Esophagus squamous epithelium (tissue), 5 donors: ENCODE data around the gene CTIF. TPM values are rescaled to one million over a fixed set of nuclear protein-coding genes. Genes with fewer than 3 reads are reported as not detected.

ENCODE experiments used
- DNase-seq: peaks from one replicate; lab custom pipeline; 2025; lab: John Stamatoyannopoulos, UW
- H3K27ac ChIP-seq, 4 donors: fragments of 200-600 bp; sonication (generic); one replicate each; pipeline ENCODE4 v1.5.1; 2016 to 2019; ENCODE audit warnings: mild to moderate bottlenecking in 1 of 4
- H3K27me3 ChIP-seq, 4 donors: fragments of 200-600 bp; sonication (generic); 1 replicate in 3 of 4; 2 replicates in 1 of 4; pipeline versions ENCODE4 v1.5.1 to v1.6.0; 2017 to 2021; ENCODE audit warnings: antibody characterized with exemption in 1 of 4
- H3K36me3 ChIP-seq, 3 donors: fragments of 200-600 bp; sonication (generic); one replicate each; pipeline ENCODE4 v1.5.1; 2016 to 2019
- H3K4me1 ChIP-seq, 3 donors: fragments of 200-600 bp; sonication (generic); one replicate each; pipeline ENCODE4 v1.5.1; 2017 to 2019
- H3K4me3 ChIP-seq, 4 donors: fragments of 200-600 bp; sonication (generic); 1 replicate in 3 of 4; 2 replicates in 1 of 4; pipeline ENCODE4 v1.5.1; 2016 to 2019; ENCODE audit warnings: mild to moderate bottlenecking in 2 of 4, moderate library complexity in 1 of 4
- H3K9me3 ChIP-seq, 3 donors: fragments of 200-600 bp; sonication (generic); one replicate each; pipeline ENCODE4 v1.5.1; 2016 to 2019
- CTCF ChIP-seq, 6 experiments: fragments of 450-650 bp in 4 of 6; fragments of 200-600 bp in 2 of 6; sonication (generic) in 2 of 6; IDR thresholded peaks; one replicate each; pipeline ENCODE4 v1.5.1; 2016 to 2019; ENCODE audit warnings: antibody characterized with exemption in 6 of 6, mild to moderate bottlenecking in 4 of 6, moderate library complexity in 4 of 6
- POLR2A ChIP-seq, 4 donors: fragments of 450-650 bp; IDR thresholded peaks; one replicate each; pipeline ENCODE4 v1.6.1; 2017; ENCODE audit warnings: antibody characterized with exemption in 4 of 4, mild to moderate bottlenecking in 4 of 4, moderate library complexity in 3 of 4
- WGBS, 2 donors: methylation state at CpG; one replicate each; pipeline ENCODE4 v1.1.5; 2018; 5-methylcytosine and 5-hydroxymethylcytosine counted together
- intact Hi-C: fragments of 100-400 bp; cut with DNase I; formaldehyde crosslinking; loops from one replicate; pipeline ENCODE4 v1.15.0; 2022
- total RNA-seq, 4 donors: library from RNA; depleted of rRNA; stranded (reverse); fragments of >200 nt; gene quantifications; one replicate each; pipeline ENCODE4 v1.1.0, GENCODE V29; 2016
- donor health status: DM: yes; HTN: yes; CAD: no.

The CTIF gene
- total RNA-seq, 4 donors from 2014 or later: 4.7 to 24.2 (median 10.2) TPM

DNA sequence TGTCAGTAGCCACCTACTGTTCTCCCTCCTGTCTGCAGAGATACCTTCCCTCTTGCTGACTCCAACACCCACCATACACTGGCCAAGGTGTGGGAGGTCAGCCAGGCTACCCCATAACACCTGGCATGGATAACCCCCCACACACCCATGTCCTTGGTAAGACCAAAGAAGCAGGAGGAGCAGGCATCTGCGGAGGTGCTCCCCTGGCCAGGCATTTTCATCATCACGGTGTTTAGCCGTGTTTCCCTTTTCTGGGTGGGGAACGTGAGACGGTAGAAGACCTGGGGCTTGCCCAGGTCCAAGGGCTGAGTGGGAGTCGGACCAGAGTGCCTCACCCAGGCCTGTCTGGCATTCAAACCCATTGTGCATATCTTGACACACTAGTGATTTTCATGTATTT is 261.6 kb downstream of the CTIF start:
- peaks cover 0 to 40% (median 0%) of the 10 kb centered on the region in 3 donors for H3K36me3 ChIP-seq
- TF ChIP-seq CTCF (IDR thresholded peaks at IDR 0.05): no peak
- TF ChIP-seq POLR2A (IDR thresholded peaks at IDR 0.05): no peak
- H3K4me3 ChIP-seq: no peak overlapping the region
- H3K27ac ChIP-seq: no peak overlapping the region
- no peak for DNase-seq
- H3K27me3 ChIP-seq: no peaks in the 10 kb centered on the region
- H3K9me3 ChIP-seq: no peaks in the 10 kb centered on the region
- 88 to 97% methylated on average over 5 to 6 of the region's 6 CpGs for WGBS, 2 donors
- intact Hi-C loops: no loop called here
- H3K4me1 ChIP-seq: peaks cover 0 to 9% (median 5%) of the 10 kb centered on the region in 3 donors

GRCh38 chr18:48800876-48801727 is 262.3 kb downstream of the CTIF start:
- DNase-seq: no peak
- no peaks in the 10 kb centered on the region for H3K27me3 ChIP-seq
- H3K9me3 ChIP-seq: no peaks in the 10 kb centered on the region
- TF ChIP-seq POLR2A (IDR thresholded peaks at IDR 0.05) (no peak), CTCF (IDR thresholded peaks at IDR 0.05) (no peak)
- H3K36me3 ChIP-seq: peaks cover 0 to 38% (median 0%) of the 10 kb centered on the region in 3 donors
- intact Hi-C loops: no loop called here
- H3K4me3 ChIP-seq: no peak overlapping the region
- H3K4me1 ChIP-seq: peaks cover 0 to 12% (median 5%) of the 10 kb centered on the region in 3 donors
- H3K27ac ChIP-seq: peak overlapping the region in 1 of 4 donors; percentile 17
- WGBS, 2 donors: 61 to 80% methylated on average over 8 to 9 of the region's 14 CpGs

DNA sequence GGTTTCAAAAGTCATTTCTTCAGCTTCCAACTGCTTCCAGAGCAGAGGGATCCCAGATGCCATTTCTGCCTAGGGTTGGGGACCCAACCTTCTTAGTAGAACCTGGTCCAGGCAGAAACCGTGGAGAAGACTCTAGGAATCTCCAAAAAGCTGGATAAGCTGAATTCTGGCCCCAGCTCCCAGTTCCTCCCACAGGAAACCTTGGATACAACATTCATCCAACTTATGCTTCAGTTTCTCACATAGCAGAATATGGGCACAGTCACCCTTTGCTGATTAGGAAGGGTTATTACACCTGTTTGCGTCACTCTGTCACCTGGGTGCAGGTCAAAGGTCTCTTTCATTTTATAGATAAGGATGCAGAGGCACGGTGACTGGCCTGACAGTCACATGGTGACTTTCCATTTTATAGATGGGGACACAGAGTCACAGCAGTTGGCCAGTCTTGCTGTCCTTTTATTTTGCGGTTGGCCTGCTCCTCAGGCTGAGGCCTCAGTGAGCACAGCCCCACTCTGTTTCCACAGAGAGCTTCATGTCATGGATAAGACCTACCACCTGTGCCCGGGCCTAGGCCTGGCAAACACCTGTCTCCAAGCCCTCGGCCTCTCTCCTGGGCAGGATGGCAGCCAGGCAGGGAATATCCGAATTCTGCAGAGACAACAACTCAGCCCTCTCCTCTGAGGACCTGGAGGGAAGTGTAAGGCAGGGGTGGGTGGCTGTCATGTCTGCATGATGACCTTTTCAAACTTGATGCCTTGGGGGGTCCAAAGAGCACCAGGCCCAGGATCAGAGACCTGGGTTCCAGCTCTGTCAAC is 263.1 kb downstream of the CTIF start:
- DNase-seq: no peak
- H3K27ac ChIP-seq: no peak overlapping the region
- WGBS, 2 donors: 94 to 97% methylated on average over 3 to 4 of the region's 7 CpGs
- H3K36me3 ChIP-seq: peaks cover 0 to 38% (median 0%) of the 10 kb centered on the region in 3 donors
- H3K4me1 ChIP-seq: peaks cover 6 to 20% (median 7%) of the 10 kb centered on the region in 3 donors
- H3K9me3 ChIP-seq: no peaks in the 10 kb centered on the region
- TF ChIP-seq CTCF (IDR thresholded peaks at IDR 0.05) (no peak), POLR2A (IDR thresholded peaks at IDR 0.05) (no peak)
- intact Hi-C loops: no loop called here
- no peak overlapping the region for H3K4me3 ChIP-seq
- no peaks in the 10 kb centered on the region for H3K27me3 ChIP-seq

GRCh38 chr18:48802543-48803290 is 263.9 kb downstream of the CTIF start:
- H3K27ac ChIP-seq: no peak overlapping the region
- TF ChIP-seq CTCF (IDR thresholded peaks at IDR 0.05) (no peak), POLR2A (IDR thresholded peaks at IDR 0.05) (no peak)
- peaks cover 0 to 38% (median 0%) of the 10 kb centered on the region in 3 donors for H3K36me3 ChIP-seq
- peaks cover 7 to 28% (median 10%) of the 10 kb centered on the region in 3 donors for H3K4me1 ChIP-seq
- no peaks in the 10 kb centered on the region for H3K27me3 ChIP-seq
- H3K4me3 ChIP-seq: no peak overlapping the region
- DNase-seq: no peak
- intact Hi-C loops: no loop called here
- no peaks in the 10 kb centered on the region for H3K9me3 ChIP-seq
- 92 to 100% methylated on average over 1 to 7 of the region's 11 CpGs for WGBS, 2 donors
